HG03565 (cell line): ENCODE data around the gene ZFYVE9.

ENCODE experiments used
- ATAC-seq: cut with Tn5 transposase; IDR thresholded peaks from one replicate; pipeline ENCODE4 v1.9.1; 2021; ENCODE audit warnings: mild to moderate bottlenecking, moderate library complexity; ENCODE audit not compliant: unreplicated experiment

Gene ZFYVE9

DNA sequence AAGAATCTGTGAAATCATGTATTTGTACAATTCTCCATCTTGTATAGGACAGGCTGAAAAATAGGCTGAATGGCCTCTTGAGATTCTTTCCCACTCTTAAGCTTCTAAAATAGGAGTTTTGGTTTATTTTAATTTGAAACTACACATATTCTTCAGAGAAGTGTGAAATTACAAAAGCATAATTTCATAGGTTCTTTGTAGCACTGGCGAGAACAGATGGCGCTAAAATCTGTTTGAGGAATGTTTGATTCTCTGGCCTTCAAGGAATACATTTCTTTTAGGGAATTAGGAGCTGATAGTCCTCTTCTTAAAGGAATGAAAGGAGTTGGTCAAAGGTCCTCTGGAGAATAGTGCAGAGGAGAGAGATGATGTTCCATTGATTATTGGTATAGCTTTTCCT, 179.2 kb downstream of the ZFYVE9 start:
- ATAC-seq, result no peak

GRCh38 chr1:52323731-52324130, 181.8 kb downstream of the ZFYVE9 start:
- no peak for ATAC-seq

GRCh38 chr1:52325786-52326185, 183.9 kb downstream of the ZFYVE9 start:
- no peak for ATAC-seq

DNA sequence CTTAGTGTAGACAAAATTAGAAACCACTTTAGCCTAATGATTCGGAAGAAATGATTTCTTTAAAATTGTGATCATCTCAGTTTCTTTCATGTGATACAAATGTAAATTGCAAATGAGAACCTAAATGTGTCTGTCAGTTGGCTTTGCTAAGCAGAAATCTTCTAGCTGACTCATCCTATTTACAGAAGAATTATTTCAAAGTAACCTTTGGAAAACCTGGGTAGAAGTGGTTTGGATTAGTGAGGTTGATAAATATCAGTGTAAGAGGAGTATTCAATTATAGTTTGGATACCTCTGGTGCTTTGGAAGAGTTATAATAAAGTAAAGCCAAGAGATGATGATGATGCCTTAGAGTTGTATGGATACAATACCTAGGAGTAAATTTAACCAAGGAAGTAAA, 186.7 kb downstream of the ZFYVE9 start:
- no peak for ATAC-seq

GRCh38 chr1:52332411-52332810, 190.5 kb downstream of the ZFYVE9 start:
- ATAC-seq, result no peak

DNA sequence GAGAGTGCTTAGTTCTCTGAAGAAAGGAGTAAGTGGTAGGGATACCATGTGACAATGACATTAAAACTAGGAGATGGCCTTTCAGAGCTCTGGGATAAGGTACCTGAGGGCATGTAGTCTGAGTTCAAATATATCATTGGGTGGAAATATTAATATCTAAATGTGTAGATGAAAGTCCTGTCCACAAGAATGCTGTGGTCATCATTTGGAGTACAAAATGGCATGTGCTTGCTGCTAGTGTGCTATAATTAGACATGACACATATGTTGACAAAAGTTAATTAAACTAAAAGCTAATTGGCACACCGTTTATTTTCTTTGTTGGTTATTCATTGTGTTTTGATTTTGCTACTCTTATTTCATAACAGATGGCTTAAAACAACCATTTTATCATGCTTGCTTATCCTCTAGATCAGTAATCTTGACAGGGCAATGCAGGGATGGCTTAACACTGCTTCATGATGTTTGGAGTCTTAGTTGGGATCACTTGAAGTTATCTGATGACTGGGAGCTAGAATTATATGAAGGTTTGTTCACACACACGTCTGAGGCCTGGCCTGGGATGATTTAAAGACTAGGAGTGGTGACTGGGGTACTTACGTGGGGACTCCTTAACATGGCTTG, 193.1 kb downstream of the ZFYVE9 start:
- no peak for ATAC-seq

GRCh38 chr1:52337439-52337838, 195.6 kb downstream of the ZFYVE9 start:
- no peak for ATAC-seq

DNA sequence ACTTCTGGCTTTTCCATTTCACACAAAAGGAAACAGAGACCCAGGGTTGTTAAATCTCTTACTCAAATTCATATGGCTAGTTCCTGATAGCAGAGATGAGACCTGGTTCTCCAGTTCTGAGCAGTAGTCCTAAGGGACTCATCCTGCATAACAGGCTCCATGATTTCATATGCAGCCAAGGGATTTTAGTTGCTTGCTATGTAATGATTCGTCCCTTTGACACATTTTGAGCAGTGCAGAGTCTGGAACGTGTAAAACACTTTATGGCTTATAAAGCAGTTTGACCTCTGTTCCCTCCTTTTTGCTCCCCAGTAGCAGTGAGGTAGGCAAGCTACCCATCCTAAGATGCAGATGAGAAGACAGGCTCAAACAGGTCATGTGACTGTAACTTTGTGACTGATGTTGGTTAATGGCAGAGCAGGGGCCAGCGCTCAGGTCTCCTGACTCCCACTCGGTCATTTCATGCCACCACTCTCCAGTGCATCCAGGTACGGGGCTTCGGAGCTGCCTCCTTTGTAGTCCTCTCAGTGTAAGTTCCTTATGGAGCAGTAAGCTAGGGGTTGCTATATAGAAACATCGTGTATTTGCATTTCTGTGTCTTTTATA, 199.9 kb downstream of the ZFYVE9 start:
- ATAC-seq, result no peak

DNA sequence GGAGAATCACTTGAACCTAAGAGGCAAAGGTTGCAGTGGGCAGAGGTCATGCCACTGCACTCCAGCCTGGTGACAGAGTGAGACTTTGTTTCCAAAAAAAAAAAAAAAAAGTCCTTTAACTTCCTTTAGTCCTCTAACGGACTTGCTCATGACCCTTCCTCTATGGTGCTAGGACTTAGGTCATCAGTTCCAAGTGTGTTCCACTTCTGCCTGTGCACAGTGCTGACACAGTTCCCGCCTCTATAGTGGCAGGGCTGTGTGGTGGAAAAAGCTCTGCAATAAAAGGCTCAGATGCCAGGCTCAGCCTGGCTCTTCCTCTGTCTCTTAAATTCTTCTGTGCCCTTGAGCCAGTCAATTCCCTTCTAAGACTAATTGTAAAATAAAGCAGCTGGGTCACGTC, 202.1 kb downstream of the ZFYVE9 start:
- no peak for ATAC-seq

DNA sequence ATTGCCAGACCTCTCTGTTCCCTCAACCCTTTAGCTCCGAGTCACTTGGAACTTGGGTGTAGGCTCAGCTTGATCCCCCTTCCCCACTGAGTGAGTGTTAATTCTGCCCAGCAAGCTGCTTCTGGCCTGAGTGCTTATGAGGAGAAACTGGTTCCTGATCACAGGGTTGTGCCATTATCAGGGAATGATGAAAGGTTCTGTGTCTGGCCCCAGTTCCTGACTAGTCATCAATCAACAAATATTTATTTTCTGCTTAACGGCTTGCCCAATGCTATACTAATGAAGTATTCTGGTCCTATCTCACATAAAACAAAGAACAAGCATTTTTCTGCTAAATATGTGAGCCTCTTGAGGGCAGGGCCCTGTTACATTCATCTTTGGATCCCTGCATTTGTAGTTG, 203.4 kb downstream of the ZFYVE9 start:
- no peak for ATAC-seq

GRCh38 chr1:52346653-52347052, 204.8 kb downstream of the ZFYVE9 start:
- no peak for ATAC-seq

- ATAC-seq, result no peak
Observed at GRCh38 chr1:52348704-52349300, 206.9 kb downstream of the ZFYVE9 start.

DNA sequence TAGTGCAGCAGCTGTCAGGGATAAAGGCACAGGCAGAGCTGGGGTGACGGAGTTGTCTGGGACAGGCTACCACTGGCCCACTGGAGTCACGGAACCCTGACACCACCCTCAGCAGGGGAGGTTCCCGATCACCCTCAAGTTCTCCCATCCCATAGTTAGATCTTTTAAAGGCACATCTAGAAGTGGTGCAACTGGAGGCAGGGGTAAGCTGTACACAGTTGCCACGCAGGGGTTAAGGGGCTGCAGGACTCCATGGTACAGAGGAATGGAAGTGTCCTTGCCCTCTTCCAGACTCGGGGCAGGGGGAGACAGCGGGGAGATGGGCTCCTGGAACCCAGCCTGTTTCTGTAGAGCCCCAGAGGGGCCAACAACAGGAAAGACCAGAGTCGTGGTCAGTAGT, 210.8 kb downstream of the ZFYVE9 start:
- ATAC-seq, result no peak

DNA sequence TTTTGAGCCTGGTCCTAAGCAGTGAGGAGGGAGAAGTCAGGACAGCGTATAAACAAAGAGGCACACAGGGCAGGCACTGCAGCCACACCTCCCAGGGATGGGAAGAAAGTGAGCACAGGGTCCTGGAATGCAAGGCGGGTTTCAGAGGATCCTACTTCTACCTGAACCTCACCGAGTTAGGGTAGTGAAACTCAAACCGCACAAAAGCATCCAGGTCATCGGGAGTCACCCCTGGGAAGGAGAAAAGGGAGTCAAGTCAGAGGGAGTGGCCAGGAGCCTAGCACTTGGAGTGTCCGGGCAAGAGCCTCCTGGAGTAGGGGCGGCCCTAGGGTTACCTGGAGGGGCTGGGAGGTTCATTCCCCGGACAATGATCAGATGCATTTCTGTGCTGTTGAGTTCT, 213.5 kb downstream of the ZFYVE9 start:
- no peak for ATAC-seq

DNA sequence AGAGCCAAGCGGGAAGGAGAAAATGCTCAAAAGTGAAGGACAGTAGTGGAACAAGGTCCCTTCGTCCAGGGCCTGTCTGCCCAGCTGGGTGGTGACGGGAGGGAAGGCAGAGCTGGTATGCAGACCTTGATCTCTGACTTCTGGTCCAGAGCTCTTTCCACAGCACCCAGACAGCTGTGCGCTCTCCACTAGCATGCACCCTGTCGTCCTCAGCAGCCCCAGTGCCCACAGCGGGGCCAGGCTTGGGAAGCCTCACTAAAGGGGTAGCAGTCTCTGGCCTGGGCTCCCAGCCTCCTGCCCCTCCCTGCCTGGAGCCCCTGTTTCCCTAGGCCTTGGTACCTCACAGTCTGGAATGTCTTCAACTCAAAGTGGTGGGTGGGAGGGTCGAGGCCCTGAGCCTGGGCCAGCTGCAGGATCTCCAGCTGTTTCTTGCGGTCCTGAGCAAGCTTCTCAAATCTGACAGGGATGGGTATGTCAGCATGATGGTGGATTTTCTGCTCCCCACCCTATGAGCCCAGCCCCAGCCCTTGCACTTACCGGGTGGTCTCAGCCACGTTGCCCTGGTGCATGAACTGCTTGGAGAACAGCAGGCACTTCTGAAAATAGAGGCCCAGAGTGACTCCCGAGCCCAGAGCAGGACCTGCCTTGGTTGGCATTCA, 214.1 kb downstream of the ZFYVE9 start:
- ATAC-seq, result no peak

DNA sequence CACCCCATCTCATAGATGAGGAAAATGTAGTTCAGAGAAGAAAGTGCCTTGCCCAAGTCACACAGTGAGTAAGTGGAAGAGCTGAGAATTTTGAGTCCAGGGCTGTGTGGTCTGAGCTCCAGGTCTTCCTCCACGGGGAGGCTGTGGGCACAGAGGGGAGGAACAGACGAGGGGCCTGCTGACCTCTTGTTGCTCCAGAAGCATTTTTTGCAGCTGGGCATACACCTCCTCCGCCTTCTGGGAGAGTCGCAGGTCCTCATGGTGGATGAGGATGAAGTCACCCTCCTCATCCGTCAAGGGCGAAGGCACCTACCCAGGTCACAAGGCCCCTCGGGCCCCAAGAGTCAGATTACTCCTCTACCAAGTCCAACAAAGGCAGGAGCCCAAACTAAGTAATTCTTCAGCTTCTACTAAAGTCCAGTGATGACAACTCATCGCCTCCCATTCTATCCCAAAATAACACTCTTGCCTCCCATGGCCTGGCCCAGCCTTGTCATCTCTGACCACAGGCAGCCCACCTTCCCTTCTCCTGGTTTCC, 215.0 kb downstream of the ZFYVE9 start:
- ATAC-seq, result no peak

- ATAC-seq, result no peak
Observed at GRCh38 chr1:52357397-52357796, 215.5 kb downstream of the ZFYVE9 start.

- ATAC-seq, result no peak
Observed at GRCh38 chr1:52358851-52359497, 217.1 kb downstream of the ZFYVE9 start.

GRCh38 chr1:52359676-52360594, 218.0 kb downstream of the ZFYVE9 start:
- ATAC-seq, result no peak

DNA sequence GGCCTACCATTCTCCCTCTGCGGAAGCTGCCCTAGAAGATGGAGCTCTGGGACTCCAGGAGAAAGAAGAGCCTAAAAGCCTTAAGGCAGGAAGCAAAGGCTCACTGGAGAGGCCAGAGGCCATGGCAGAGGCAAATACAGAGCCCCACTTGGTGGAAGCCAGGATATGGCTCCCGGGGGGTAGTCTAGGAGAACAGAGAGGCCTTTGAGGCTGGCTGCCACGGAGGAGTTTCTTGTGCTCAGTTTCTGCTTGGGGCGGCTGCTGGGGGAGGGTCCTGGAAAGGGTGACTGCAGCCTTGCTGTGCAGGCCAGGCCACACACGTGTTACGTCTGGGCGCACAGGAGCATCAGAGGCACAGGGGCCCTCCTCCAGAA, 218.7 kb downstream of the ZFYVE9 start:
- no peak for ATAC-seq
